Measurements from ENCODE around the gene TJP2. TPM values are rescaled to one million over a fixed set of nuclear protein-coding genes. Genes with fewer than 3 reads are reported as not detected.

Gene TJP2
- polyA plus RNA-seq, 1 donor from 2014 or later = 3.1 TPM

DNA sequence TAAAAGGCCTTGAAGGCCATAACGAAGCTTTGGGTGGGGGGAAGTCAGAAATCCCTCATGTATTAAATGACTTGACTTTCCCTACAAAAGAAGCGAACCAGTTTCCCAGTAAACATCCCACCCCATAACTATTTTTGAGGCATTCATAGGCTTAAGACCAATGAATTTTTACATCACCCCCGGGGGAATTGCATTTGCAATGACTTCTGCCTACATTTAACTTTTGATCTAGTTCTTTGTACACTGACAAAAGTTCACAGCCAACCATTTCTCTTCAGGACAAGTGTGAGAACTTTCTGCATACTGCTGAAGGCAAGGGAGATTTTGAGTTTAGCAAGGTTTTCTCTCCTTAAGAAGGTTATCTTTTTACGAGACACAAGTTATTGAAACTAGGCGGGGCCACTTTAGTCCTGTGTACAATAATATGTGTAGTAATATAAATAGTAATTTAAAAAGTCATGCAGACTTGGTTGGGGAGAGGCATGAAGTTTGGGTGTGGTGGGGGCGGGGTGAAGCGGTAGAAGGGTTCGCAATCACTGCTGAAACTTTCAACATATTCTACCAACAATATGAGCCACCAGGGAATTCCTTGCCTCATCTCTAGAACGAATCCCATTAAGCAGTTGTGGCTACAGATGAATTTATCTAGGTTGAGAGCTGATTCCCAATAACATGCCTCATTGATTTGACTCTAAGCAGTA is 2.5 kb downstream of the TJP2 start:
- H3K27ac ChIP-seq (ENCODE audit: low read length) = no peak overlapping the region
- TF ChIP-seq SMC3 (conservative IDR thresholded peaks at IDR 0.05; ENCODE audit: poor library complexity) (no peak), EZH2 (IDR thresholded peaks at IDR 0.05; ENCODE audit: borderline replicate concordance, insufficient read depth, low read length, poor library complexity, severe bottlenecking) (no peak), RAD21 (conservative IDR thresholded peaks at IDR 0.05) (no peak), MXI1 (conservative IDR thresholded peaks at IDR 0.05; ENCODE audit: poor library complexity, severe bottlenecking) (no peak), TAF1 (IDR thresholded peaks at IDR 0.05; ENCODE audit: low read depth) (no peak), POLR2AphosphoS5 (IDR thresholded peaks at IDR 0.05) (no peak), EP300 (conservative IDR thresholded peaks at IDR 0.05; ENCODE audit: poor library complexity, severe bottlenecking) (no peak)
- TF ChIP-seq, protein P1, sequence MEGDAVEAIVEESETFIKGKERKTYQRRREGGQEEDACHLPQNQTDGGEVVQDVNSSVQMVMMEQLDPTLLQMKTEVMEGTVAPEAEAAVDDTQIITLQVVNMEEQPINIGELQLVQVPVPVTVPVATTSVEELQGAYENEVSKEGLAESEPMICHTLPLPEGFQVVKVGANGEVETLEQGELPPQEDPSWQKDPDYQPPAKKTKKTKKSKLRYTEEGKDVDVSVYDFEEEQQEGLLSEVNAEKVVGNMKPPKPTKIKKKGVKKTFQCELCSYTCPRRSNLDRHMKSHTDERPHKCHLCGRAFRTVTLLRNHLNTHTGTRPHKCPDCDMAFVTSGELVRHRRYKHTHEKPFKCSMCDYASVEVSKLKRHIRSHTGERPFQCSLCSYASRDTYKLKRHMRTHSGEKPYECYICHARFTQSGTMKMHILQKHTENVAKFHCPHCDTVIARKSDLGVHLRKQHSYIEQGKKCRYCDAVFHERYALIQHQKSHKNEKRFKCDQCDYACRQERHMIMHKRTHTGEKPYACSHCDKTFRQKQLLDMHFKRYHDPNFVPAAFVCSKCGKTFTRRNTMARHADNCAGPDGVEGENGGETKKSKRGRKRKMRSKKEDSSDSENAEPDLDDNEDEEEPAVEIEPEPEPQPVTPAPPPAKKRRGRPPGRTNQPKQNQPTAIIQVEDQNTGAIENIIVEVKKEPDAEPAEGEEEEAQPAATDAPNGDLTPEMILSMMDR (IDR thresholded peaks at IDR 0.05; ENCODE audit: poor library complexity, severe bottlenecking) = no peak
- TF ChIP-seq, protein P2, sequence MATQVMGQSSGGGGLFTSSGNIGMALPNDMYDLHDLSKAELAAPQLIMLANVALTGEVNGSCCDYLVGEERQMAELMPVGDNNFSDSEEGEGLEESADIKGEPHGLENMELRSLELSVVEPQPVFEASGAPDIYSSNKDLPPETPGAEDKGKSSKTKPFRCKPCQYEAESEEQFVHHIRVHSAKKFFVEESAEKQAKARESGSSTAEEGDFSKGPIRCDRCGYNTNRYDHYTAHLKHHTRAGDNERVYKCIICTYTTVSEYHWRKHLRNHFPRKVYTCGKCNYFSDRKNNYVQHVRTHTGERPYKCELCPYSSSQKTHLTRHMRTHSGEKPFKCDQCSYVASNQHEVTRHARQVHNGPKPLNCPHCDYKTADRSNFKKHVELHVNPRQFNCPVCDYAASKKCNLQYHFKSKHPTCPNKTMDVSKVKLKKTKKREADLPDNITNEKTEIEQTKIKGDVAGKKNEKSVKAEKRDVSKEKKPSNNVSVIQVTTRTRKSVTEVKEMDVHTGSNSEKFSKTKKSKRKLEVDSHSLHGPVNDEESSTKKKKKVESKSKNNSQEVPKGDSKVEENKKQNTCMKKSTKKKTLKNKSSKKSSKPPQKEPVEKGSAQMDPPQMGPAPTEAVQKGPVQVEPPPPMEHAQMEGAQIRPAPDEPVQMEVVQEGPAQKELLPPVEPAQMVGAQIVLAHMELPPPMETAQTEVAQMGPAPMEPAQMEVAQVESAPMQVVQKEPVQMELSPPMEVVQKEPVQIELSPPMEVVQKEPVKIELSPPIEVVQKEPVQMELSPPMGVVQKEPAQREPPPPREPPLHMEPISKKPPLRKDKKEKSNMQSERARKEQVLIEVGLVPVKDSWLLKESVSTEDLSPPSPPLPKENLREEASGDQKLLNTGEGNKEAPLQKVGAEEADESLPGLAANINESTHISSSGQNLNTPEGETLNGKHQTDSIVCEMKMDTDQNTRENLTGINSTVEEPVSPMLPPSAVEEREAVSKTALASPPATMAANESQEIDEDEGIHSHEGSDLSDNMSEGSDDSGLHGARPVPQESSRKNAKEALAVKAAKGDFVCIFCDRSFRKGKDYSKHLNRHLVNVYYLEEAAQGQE (IDR thresholded peaks at IDR 0.05; ENCODE audit: borderline replicate concordance) = no peak
- H3K4me2 ChIP-seq (ENCODE audit: low read length) = no peak overlapping the region

DNA sequence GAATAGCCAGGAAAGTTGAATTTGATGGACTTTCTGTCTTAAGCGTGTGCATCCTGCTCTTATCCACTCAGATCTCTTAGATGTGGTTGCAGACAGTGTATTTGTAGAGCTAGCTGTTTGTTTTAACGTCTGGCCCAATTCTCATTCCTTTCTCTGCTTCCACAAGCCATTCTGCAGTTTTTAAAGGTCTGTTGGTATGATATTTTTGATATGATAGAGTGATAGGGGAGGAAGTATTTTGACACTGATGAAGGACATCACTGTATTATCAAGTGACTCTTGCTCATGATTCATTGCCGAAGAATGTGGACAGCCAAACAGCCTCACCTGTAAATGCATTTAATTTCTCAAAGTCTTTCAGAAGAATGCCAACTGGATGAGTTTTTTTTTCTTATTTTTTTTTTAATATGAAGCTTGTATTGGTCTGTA is 4.5 kb downstream of the TJP2 start:
- no peaks in the 10 kb centered on the region for H3K79me2 ChIP-seq (replicated peaks; ENCODE audit: insufficient read depth, low read length)
- H2AFZ ChIP-seq (ENCODE audit: low read depth, low read length) = no peak overlapping the region
- H3F3A ChIP-seq (ENCODE audit: insufficient read depth, low read length, poor library complexity, severe bottlenecking) = no peaks in the 10 kb centered on the region
- no peaks in the 10 kb centered on the region for H3K9me2 ChIP-seq (ENCODE audit: insufficient read depth, low read length)
- H3K27me3 ChIP-seq (ENCODE audit: insufficient read depth, low read depth, low read length) = peaks cover 23% of the 10 kb centered on the region
- H3K27ac ChIP-seq (ENCODE audit: low read length) = no peak overlapping the region
- no peaks in the 10 kb centered on the region for H4K20me1 ChIP-seq (ENCODE audit: insufficient read depth)
- H3K4me2 ChIP-seq (ENCODE audit: low read length) = no peak overlapping the region
- H3K9me3 ChIP-seq (ENCODE audit: low read length) = no peaks in the 10 kb centered on the region
- H3K9ac ChIP-seq (ENCODE audit: low read length) = no peak overlapping the region
- H3K36me3 ChIP-seq (ENCODE audit: insufficient read depth, low read length) = no peaks in the 10 kb centered on the region
- TF ChIP-seq, protein P1 (IDR thresholded peaks at IDR 0.05; ENCODE audit: poor library complexity, severe bottlenecking) = no peak
- TF ChIP-seq RAD21 (conservative IDR thresholded peaks at IDR 0.05) = no peak
- TF ChIP-seq, protein P2 (IDR thresholded peaks at IDR 0.05; ENCODE audit: borderline replicate concordance) = no peak
- TF ChIP-seq EZH2 (IDR thresholded peaks at IDR 0.05; ENCODE audit: borderline replicate concordance, insufficient read depth, low read length, poor library complexity, severe bottlenecking) = no peak
- no peak overlapping the region for H3K4me3 ChIP-seq (ENCODE audit: low read length)

More for the DNA sequence above, 2.5 kb downstream of the TJP2 start:
- Histone ChIP-seq H4K20me1 (ENCODE audit: insufficient read depth) (no peaks in the 10 kb centered on the region), H3K9me2 (ENCODE audit: insufficient read depth, low read length) (no peaks in the 10 kb centered on the region), H3K9me3 (ENCODE audit: low read length) (no peaks in the 10 kb centered on the region), H3F3A (ENCODE audit: insufficient read depth, low read length, poor library complexity, severe bottlenecking) (no peaks in the 10 kb centered on the region), H3K79me2 (replicated peaks; ENCODE audit: insufficient read depth, low read length) (no peaks in the 10 kb centered on the region), H2AFZ (ENCODE audit: low read depth, low read length) (no peak overlapping the region), H3K9ac (ENCODE audit: low read length) (no peak overlapping the region), H3K36me3 (ENCODE audit: insufficient read depth, low read length) (no peaks in the 10 kb centered on the region), H3K27me3 (ENCODE audit: insufficient read depth, low read depth, low read length) (peaks cover 37% of the 10 kb centered on the region), H3K4me3 (ENCODE audit: low read length) (no peak overlapping the region)

Data from neural cell (in vitro differentiated cells).